IMR-90 (cell line): Measurements from ENCODE around the gene RBMS3. TPM values are rescaled to one million over a fixed set of nuclear protein-coding genes. Genes with fewer than 3 reads are reported as not detected.

ENCODE experiments used
- ATAC-seq: fragments of 200-7000 bp; cut with Tn5 transposase; 2 replicates; pipeline ENCODE4 v1.9.1; 2020; ENCODE audit warnings: low read depth, mild to moderate bottlenecking, moderate library complexity
- BruUV-seq: library from RNA; stranded (reverse); fragments of 400-500 nt; replicated peaks from 2 replicates; lab custom pipeline; 2021; lab: Mats Ljungman, UMichigan
- CTCF ChIA-PET: fragments of 300-600 bp; formaldehyde crosslinking; extraction: SDS; loops from one replicate; lab custom pipeline; 2021; ENCODE audit warnings: antibody characterized with exemption; lab: Yijun Ruan, JAX
- POLR2A ChIA-PET: fragments of 300-600 bp; sonication (Branson Sonifier 250); formaldehyde crosslinking; loops from one replicate; lab custom pipeline; 2022; ENCODE audit warnings: antibody characterized with exemption; ENCODE audit not compliant: unreplicated experiment; lab: Charles Lee
- DNase-seq: peaks from one replicate; pipeline ENCODE4 v3.0.0; 2013
- H2AFZ ChIP-seq: replicated peaks from 2 replicates; pipeline ENCODE3; 2013; ENCODE audit warnings: low read length, mild to moderate bottlenecking; ENCODE audit not compliant: poor library complexity
- H2AK5ac ChIP-seq: 2 replicates; pipeline ENCODE4 v1.6.1; 2013; ENCODE audit warnings: low read depth, low read length, inconsistent platforms
- H2AK9ac ChIP-seq: replicated peaks from 2 replicates; pipeline ENCODE3; 2013; ENCODE audit warnings: mild to moderate bottlenecking, low read depth, low read length, moderate library complexity; ENCODE audit not compliant: poor library complexity
- H2BK120ac ChIP-seq: 2 replicates; pipeline ENCODE4 v1.6.1; 2013; ENCODE audit warnings: low read depth, low read length, inconsistent platforms
- H2BK15ac ChIP-seq: 3 replicates; pipeline ENCODE4 v1.6.1; 2013; ENCODE audit warnings: low read depth, low read length, inconsistent platforms
- H2BK20ac ChIP-seq: 2 replicates; pipeline ENCODE4 v1.6.1; 2013; ENCODE audit warnings: low read depth, mild to moderate bottlenecking, inconsistent platforms, low read length, moderate library complexity
- H2BK5ac ChIP-seq: 2 replicates; pipeline ENCODE4 v1.6.1; 2013; ENCODE audit warnings: mild to moderate bottlenecking, low read depth, low read length, inconsistent platforms; ENCODE audit not compliant: poor library complexity, severe bottlenecking
- H3K14ac ChIP-seq: replicated peaks from 2 replicates; pipeline ENCODE4 v1.6.1; 2013; ENCODE audit warnings: low read depth, low read length, inconsistent platforms
- H3K18ac ChIP-seq: 2 replicates; pipeline ENCODE4 v1.6.1; 2013; ENCODE audit warnings: low read depth, low read length, control low read depth
- H3K23ac ChIP-seq: 2 replicates; pipeline ENCODE4 v1.6.1; 2013; ENCODE audit warnings: low read depth, low read length, inconsistent platforms
- H3K27ac ChIP-seq: 2 replicates; pipeline ENCODE4 v1.5.1; 2013; ENCODE audit warnings: mild to moderate bottlenecking, control low read depth, low read length; ENCODE audit not compliant: insufficient read depth
- H3K27me3 ChIP-seq: 2 replicates; pipeline ENCODE4 v1.6.1; 2013; ENCODE audit warnings: low read length; ENCODE audit not compliant: control insufficient read depth, insufficient read depth
- H3K36me3 ChIP-seq: 2 replicates; pipeline ENCODE4 v1.6.1; 2013; ENCODE audit warnings: low read length, mixed read lengths; ENCODE audit not compliant: control insufficient read depth, insufficient read depth
- H3K4ac ChIP-seq: 2 replicates; pipeline ENCODE4 v1.6.1; 2013; ENCODE audit warnings: low read depth, low read length, inconsistent platforms
- H3K4me1 ChIP-seq: 2 replicates; pipeline ENCODE4 v1.6.1; 2013; ENCODE audit warnings: low read length, mixed read lengths; ENCODE audit not compliant: control insufficient read depth, insufficient read depth
- H3K4me2 ChIP-seq: 2 replicates; pipeline ENCODE4 v1.6.1; 2013; ENCODE audit warnings: low read depth, mild to moderate bottlenecking, control low read depth, low read length, moderate library complexity
- H3K4me3 ChIP-seq: 2 replicates; pipeline ENCODE4 v1.5.1; 2013; ENCODE audit warnings: low read depth, mild to moderate bottlenecking, control low read depth, low read length, moderate library complexity; ENCODE audit not compliant: insufficient read depth
- H3K56ac ChIP-seq: 2 replicates; pipeline ENCODE4 v1.6.1; 2013; ENCODE audit warnings: low read length, inconsistent platforms; ENCODE audit not compliant: insufficient read depth; ENCODE audit errors: extremely low read depth
- H3K79me1 ChIP-seq, 2 experiments: 2 replicates each; pipeline ENCODE4 v1.6.1; 2013; ENCODE audit warnings: low read length in 2 of 2, inconsistent platforms in 1 of 2, low read depth in 1 of 2
- H3K9ac ChIP-seq: 2 replicates; pipeline ENCODE4 v1.6.1; 2013; ENCODE audit warnings: low read depth, low read length, control low read depth
- H3K9me1 ChIP-seq: 2 replicates; pipeline ENCODE4 v1.6.1; 2013; ENCODE audit warnings: low read length, inconsistent platforms; ENCODE audit not compliant: insufficient read depth
- H3K9me3 ChIP-seq: 2 replicates; pipeline ENCODE4 v1.6.1; 2013; ENCODE audit warnings: low read length; ENCODE audit not compliant: control insufficient read depth, insufficient read depth
- H4K20me1 ChIP-seq: 2 replicates; pipeline ENCODE4 v1.6.1; 2013; ENCODE audit warnings: low read length, inconsistent platforms; ENCODE audit not compliant: insufficient read depth
- H4K5ac ChIP-seq: 2 replicates; pipeline ENCODE4 v1.6.1; 2013; ENCODE audit warnings: mild to moderate bottlenecking, low read depth, low read length, control low read depth
- H4K8ac ChIP-seq, 2 experiments: 2 replicates each; pipeline ENCODE4 v1.6.1; 2013; ENCODE audit warnings: low read depth in 2 of 2, low read length in 2 of 2, control low read depth in 1 of 2, inconsistent platforms in 1 of 2
- H4K91ac ChIP-seq: 2 replicates; pipeline ENCODE4 v1.6.1; 2013; ENCODE audit warnings: low read depth, low read length, inconsistent platforms; ENCODE audit not compliant: insufficient read depth
- CHD1 ChIP-seq: IDR thresholded peaks from 2 replicates; pipeline ENCODE4 v1.6.1; 2012; ENCODE audit warnings: low read depth, low read length, improper control_type of control experiment
- CTCF ChIP-seq: conservative IDR thresholded peaks from 2 replicates; pipeline ENCODE4 v1.5.1; 2012; ENCODE audit warnings: mild to moderate bottlenecking, low read depth, low read length, improper control_type of control experiment
- NFE2L2 ChIP-seq: fragments of 150-350 bp; IDR thresholded peaks from 2 replicates; pipeline ENCODE4 v1.6.1; 2016; ENCODE audit warnings: low read depth, mild to moderate bottlenecking, low read length
- POLR2A ChIP-seq: IDR thresholded peaks from 2 replicates; pipeline ENCODE4 v1.6.1; 2012; ENCODE audit warnings: mild to moderate bottlenecking, low read depth, low read length
- RAD21 ChIP-seq: IDR thresholded peaks from 2 replicates; pipeline ENCODE4 v1.6.1; 2012; ENCODE audit warnings: low read length, improper control_type of control experiment
- SMC3 ChIP-seq: fragments of 150-350 bp; IDR thresholded peaks from 2 replicates; pipeline ENCODE4 v1.6.1; 2016; ENCODE audit warnings: low read depth, mild to moderate bottlenecking, antibody characterized with exemption, low read length, moderate library complexity
- USF2 ChIP-seq: fragments of 150-350 bp; IDR thresholded peaks from 2 replicates; pipeline ENCODE4 v1.6.1; 2017; ENCODE audit warnings: mild to moderate bottlenecking, antibody characterized with exemption, low read length, low read depth
- WGBS, 2 experiments: methylation state at CpG; one replicate each; pipeline versions ENCODE4 v1.1.5 to v1.1.7; 2013; ENCODE audit warnings: missing lambda C conversion rate in 2 of 2; ENCODE audit not compliant: insufficient read length in 1 of 2; ENCODE audit errors: extremely low coverage in 2 of 2; 5-methylcytosine and 5-hydroxymethylcytosine counted together
- dilution Hi-C: fragments of 300-500 bp; cut with HindIII; formaldehyde crosslinking; loops from one replicate; pipeline ENCODE4 v1.14.3; 2018; ENCODE audit warnings: low sequenced_read_pairs; ENCODE audit not compliant: unreplicated experiment
- in situ Hi-C: fragments of 300-500 bp; cut with MboI; formaldehyde crosslinking; loops from 3 replicates; pipeline ENCODE4 v1.14.3; 2019; ENCODE audit warnings: low sequenced_read_pairs, inconsistent platforms, mixed read lengths
- intact Hi-C: fragments of 100-400 bp; cut with micrococcal nuclease; formaldehyde crosslinking; loops from 2 replicates; pipeline ENCODE4 v1.10.0; 2022
- polyA plus RNA-seq, 3 experiments: library from polyadenylated mRNA; depleted of rRNA; stranded (reverse); fragments of >200 nt; gene quantifications; 2 replicates each; pipeline ENCODE4 v1.2.3, GENCODE V29; 2012; ENCODE audit warnings: low replicate concordance in 1 of 3
- total RNA-seq: library from RNA; depleted of rRNA; stranded (reverse); fragments of >200 nt; gene quantifications from 2 replicates; pipeline ENCODE4 v1.2.3, GENCODE V29; 2012

The RBMS3 gene
- total and polyA plus RNA-seq, 2 of the 4 experiments (the other 2 are of a cell fraction): 15.2 to 127 TPM

GRCh38 chr3:29568355-29568754 is 287.5 kb downstream of the RBMS3 start:
- no peak overlapping the region for H4K8ac ChIP-seq
- ATAC-seq (no peak), DNase-seq (no peak)
- H4K91ac ChIP-seq: no peak overlapping the region
- H3K27ac ChIP-seq: no peak overlapping the region
- no peak overlapping the region for H2AK9ac ChIP-seq
- BruUV-seq: no TSS peak
- H3K18ac ChIP-seq: no peak overlapping the region
- H3K23ac ChIP-seq: no peak overlapping the region
- in situ Hi-C loops: no loop called here
- no peak overlapping the region for H2BK5ac ChIP-seq
- no peak overlapping the region for H2BK120ac ChIP-seq
- WGBS, 2 experiments: no CpG with 5 or more reads among the region's 2 CpGs
- CTCF ChIA-PET: no interaction called here
- no peaks in the 10 kb centered on the region for H3K9me3 ChIP-seq
- H2AK5ac ChIP-seq: no peak overlapping the region
- H3K9ac ChIP-seq: no peak overlapping the region
- no peak overlapping the region for H3K4me3 ChIP-seq
- H3K14ac ChIP-seq: no peak overlapping the region
- no peak overlapping the region for H3K4me2 ChIP-seq
- H2AFZ ChIP-seq: no peak overlapping the region
- H2BK20ac ChIP-seq: no peak overlapping the region
- no peak overlapping the region for H3K56ac ChIP-seq
- H3K4me1 ChIP-seq: no peaks in the 10 kb centered on the region; the same call in 1 of the 2 replicates
- no peak overlapping the region for H4K5ac ChIP-seq
- no peaks in the 10 kb centered on the region for H3K36me3 ChIP-seq
- H3K9me1 ChIP-seq: no peaks in the 10 kb centered on the region
- peaks cover 3% of the 10 kb centered on the region; the same call in 1 of the 2 replicates for H4K20me1 ChIP-seq
- H3K4ac ChIP-seq: no peak overlapping the region
- no peak overlapping the region for H2BK15ac ChIP-seq
- POLR2A ChIA-PET: no interaction called here
- no peak for TF ChIP-seq SMC3
- TF ChIP-seq POLR2A: no peak
- no peak for TF ChIP-seq USF2
- no peak for TF ChIP-seq CTCF
- no peak for TF ChIP-seq RAD21
- TF ChIP-seq CHD1: no peak
- TF ChIP-seq NFE2L2: no peak
- no peaks in the 10 kb centered on the region for H3K27me3 ChIP-seq
- dilution Hi-C loops: no loop called here
- peaks cover 10 to 19% of the 10 kb centered on the region in 2 experiments; a peak in 3 of 4 replicates for H3K79me1 ChIP-seq
- intact Hi-C loops: no loop called here
